ENCODE measurements around the gene SORCS2. TPM values are rescaled to one million over a fixed set of nuclear protein-coding genes. Genes with fewer than 3 reads are reported as not detected.

SORCS2 gene
- total and polyA plus RNA-seq, 2 experiments from 2014 or later: 0.38 to 1.4 TPM

DNA sequence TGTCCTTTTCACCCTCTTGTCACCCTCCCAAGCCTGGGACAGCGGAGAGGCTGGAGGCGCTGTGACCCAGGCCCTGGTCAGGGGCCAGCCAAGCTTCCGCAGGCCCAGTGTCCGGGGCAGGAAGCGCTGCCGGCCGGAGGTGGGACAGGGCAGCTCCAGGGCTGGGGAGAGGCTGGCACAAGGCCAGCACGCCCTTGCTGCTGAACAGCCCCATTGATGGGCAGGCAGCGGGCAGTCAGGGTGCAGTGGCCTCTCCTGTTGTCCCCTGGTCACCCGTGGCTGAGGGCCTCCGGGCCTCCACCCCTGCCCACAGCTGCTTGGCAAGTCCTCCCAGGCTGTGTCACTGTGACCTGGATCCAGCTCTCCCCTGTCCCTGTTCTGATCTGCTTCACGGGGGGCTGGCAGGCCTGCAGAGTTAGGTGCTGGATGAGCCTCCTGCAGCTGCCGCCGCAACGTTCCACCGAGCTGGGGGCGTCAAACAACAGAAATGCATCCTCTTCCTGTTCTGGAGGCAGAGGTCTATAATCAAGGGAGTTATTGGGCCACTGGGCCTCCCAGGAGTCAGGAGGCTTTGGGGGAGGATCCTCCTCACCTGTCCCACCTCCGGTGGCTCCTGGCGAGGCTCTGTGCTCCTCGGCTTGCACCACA lies 134.5 kb downstream of the SORCS2 start:
- in situ Hi-C loops (cut with MboI): no loop called here

DNA sequence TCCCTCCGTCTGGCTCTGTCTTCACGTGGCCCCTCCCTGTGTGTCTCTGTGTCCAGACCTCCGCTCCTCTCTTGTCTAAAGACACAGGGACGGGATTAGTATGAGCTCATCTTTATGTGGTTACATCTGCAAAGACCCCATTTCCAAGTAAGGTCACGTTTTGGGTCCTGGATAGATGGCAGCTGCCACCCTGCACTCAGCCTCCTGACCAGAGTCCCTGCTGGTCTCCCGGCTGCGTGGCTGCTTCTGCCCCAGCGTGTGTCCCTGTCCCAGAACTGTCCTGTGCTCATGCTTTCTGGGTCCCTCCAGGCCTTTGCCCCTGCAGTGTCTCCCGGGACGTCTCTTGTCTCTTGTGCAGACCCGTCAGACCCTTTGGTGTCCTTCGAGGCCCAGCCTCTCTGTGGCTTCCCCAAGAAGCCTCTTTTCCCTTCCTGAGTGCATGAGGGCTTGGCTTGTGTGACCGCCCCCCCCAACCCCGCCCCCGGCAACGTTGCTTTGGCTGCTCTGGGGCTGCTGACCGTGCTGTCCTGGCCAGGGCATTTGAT lies 135.1 kb downstream of the SORCS2 start:
- H4K20me1 ChIP-seq (ENCODE audit: insufficient read depth): no peaks in the 10 kb centered on the region
- H3K4me3 ChIP-seq: no peak overlapping the region
- H3F3A ChIP-seq (ENCODE audit: insufficient read depth): no peaks in the 10 kb centered on the region
- no peak overlapping the region for H3K27ac ChIP-seq
- TF ChIP-seq EZH2 (IDR thresholded peaks at IDR 0.05; ENCODE audit: insufficient read depth, poor library complexity, severe bottlenecking): no peak
- TF ChIP-seq EZH2phosphoT487 (IDR thresholded peaks at IDR 0.05; ENCODE audit: insufficient read depth, low read depth): no peak
- no peak overlapping the region for H3K4me2 ChIP-seq (ENCODE audit: unreplicated experiment)
- no peak overlapping the region for H3K9ac ChIP-seq
- no peak overlapping the region for H2AFZ ChIP-seq
- no peak for DNase-seq
- in situ Hi-C loops (cut with MboI): no loop called here
- 65 to 74% methylated on average over 10 to 17 of the region's 17 CpGs for WGBS, 2 experiments (ENCODE audit: low coverage in 1 of 2, low lambda C conversion rate in 2 of 2, missing lambda C conversion rate in 2 of 2)
- no peaks in the 10 kb centered on the region for H3K9me3 ChIP-seq (ENCODE audit: low read depth)
- H3K36me3 ChIP-seq (ENCODE audit: low read depth): no peaks in the 10 kb centered on the region
- H3K79me2 ChIP-seq (ENCODE audit: insufficient read depth): no peaks in the 10 kb centered on the region
- H3K27me3 ChIP-seq (replicated peaks; ENCODE audit: insufficient read depth): no peaks in the 10 kb centered on the region
- peaks cover 14% of the 10 kb centered on the region; the same call in 1 of the 2 replicates for H3K4me1 ChIP-seq (ENCODE audit: insufficient read depth)
- H3K9me2 ChIP-seq (ENCODE audit: insufficient read depth): no peaks in the 10 kb centered on the region

More for the DNA sequence above, 134.5 kb downstream of the SORCS2 start:
- no peaks in the 10 kb centered on the region for H3F3A ChIP-seq (ENCODE audit: insufficient read depth)
- TF ChIP-seq EZH2phosphoT487 (IDR thresholded peaks at IDR 0.05; ENCODE audit: insufficient read depth, low read depth) (no peak), EZH2 (IDR thresholded peaks at IDR 0.05; ENCODE audit: insufficient read depth, poor library complexity, severe bottlenecking) (no peak)
- H4K20me1 ChIP-seq (ENCODE audit: insufficient read depth): no peaks in the 10 kb centered on the region
- H3K27ac ChIP-seq: no peak overlapping the region
- WGBS, 2 experiments (ENCODE audit: low coverage in 1 of 2, low lambda C conversion rate in 2 of 2, missing lambda C conversion rate in 2 of 2): 69 to 72% methylated on average over 17 to 19 of the region's 20 CpGs
- no peak overlapping the region for H2AFZ ChIP-seq
- DNase-seq: no peak
- no peaks in the 10 kb centered on the region for H3K9me3 ChIP-seq (ENCODE audit: low read depth)
- no peak overlapping the region for H3K4me3 ChIP-seq
- H3K9me2 ChIP-seq (ENCODE audit: insufficient read depth): no peaks in the 10 kb centered on the region
- H3K9ac ChIP-seq: no peak overlapping the region
- peaks cover 11% of the 10 kb centered on the region; the same call in 1 of the 2 replicates for H3K4me1 ChIP-seq (ENCODE audit: insufficient read depth)
- H3K36me3 ChIP-seq (ENCODE audit: low read depth): no peaks in the 10 kb centered on the region
- H3K4me2 ChIP-seq (ENCODE audit: unreplicated experiment): no peak overlapping the region
- H3K79me2 ChIP-seq (ENCODE audit: insufficient read depth): no peaks in the 10 kb centered on the region
- no peaks in the 10 kb centered on the region for H3K27me3 ChIP-seq (replicated peaks; ENCODE audit: insufficient read depth)

DNA sequence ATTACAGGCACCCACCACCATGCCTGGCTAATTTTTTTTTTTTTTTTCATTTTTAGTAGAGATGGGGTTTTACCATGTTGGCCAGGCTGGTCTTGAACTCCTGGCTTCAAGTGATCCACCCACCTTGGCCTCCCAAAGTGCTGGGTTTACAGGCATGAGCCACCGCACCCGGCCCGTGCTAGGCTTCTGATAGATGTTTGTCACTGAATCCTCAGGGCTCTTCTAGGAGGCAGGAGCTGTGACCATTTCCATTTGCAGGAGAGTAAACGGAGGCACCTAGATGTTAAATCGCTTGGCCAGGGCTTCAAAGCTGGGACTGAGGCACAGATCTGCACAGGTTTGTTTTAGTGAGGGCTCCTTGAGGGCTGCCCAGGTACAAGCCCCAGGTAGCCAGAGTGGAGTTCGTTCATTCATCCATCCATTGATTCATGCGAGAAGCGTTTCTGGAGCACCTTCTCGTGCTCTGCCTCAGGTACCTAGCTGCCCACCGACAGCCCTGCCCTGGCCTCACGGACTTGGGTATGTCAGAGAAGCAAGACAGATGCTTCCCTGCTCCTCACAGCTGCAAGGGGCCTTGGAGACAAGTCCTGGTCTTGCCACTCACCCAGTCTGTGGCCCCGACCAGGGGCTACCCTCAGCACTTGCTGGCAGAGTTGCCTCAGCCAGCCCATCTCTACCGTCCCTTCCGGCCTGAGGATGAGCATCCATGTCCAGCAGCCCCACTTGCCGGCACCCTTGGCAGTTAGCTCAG lies 136.0 kb downstream of the SORCS2 start:
- TF ChIP-seq EZH2 (IDR thresholded peaks at IDR 0.05; ENCODE audit: insufficient read depth, poor library complexity, severe bottlenecking) (no peak), EZH2phosphoT487 (IDR thresholded peaks at IDR 0.05; ENCODE audit: insufficient read depth, low read depth) (no peak)
- H2AFZ ChIP-seq: no peak overlapping the region
- DNase-seq: no peak
- no peaks in the 10 kb centered on the region for H3K27me3 ChIP-seq (replicated peaks; ENCODE audit: insufficient read depth)
- H3K36me3 ChIP-seq (ENCODE audit: low read depth): no peaks in the 10 kb centered on the region
- no peaks in the 10 kb centered on the region for H3K9me2 ChIP-seq (ENCODE audit: insufficient read depth)
- H3F3A ChIP-seq (ENCODE audit: insufficient read depth): no peaks in the 10 kb centered on the region
- no peak overlapping the region for H3K9ac ChIP-seq
- no peak overlapping the region for H3K4me2 ChIP-seq (ENCODE audit: unreplicated experiment)
- peaks cover 14% of the 10 kb centered on the region; the same call in 1 of the 2 replicates for H3K4me1 ChIP-seq (ENCODE audit: insufficient read depth)
- no peak overlapping the region for H3K27ac ChIP-seq
- 74 to 81% methylated on average over 15 of the region's 15 CpGs for whole genome bisulfite sequencing, 2 experiments (ENCODE audit: low coverage in 1 of 2, low lambda C conversion rate in 2 of 2, missing lambda C conversion rate in 2 of 2)
- H3K9me3 ChIP-seq (ENCODE audit: low read depth): no peaks in the 10 kb centered on the region
- no peaks in the 10 kb centered on the region for H3K79me2 ChIP-seq (ENCODE audit: insufficient read depth)
- in situ Hi-C loops (cut with MboI): no loop called here
- H3K4me3 ChIP-seq: no peak overlapping the region
- H4K20me1 ChIP-seq (ENCODE audit: insufficient read depth): no peaks in the 10 kb centered on the region

DNA sequence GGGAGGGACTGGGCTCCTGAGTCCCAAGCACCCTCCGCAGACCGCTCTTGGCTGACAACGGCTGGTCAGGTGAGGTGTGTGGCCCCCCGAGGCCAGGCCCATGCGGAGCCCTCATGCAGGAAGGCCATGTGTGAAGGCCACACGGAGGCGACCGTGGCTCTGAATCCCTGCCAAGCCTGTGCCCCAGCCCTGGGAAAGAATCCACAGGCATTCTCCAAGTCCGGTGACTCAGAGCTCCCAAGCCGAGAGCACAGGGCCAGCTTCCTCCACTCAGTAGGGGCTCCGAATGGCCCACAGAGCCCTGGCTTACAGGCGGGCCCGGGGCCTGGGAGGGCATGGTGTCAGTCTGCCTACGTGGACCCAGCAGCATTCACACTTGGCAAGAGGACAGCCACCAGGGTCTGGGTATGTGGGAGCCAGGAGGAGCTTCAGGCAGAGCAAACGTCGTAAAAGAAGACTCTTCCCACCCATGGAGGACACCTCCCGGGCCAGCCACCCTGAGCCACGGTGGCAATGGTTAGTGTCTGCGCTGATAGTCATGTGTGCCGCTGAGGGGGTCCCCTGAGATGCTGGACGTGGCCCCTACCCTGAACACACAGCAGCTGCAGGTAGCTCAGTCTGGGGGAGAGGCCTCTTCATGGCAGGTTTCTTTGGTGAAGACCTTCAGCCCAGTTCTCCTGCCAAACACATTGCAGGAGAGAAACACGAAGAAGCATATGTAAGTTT lies 136.7 kb downstream of the SORCS2 start:
- 34 to 43% methylated on average over 19 to 22 of the region's 22 CpGs for WGBS, 2 experiments (ENCODE audit: low coverage in 1 of 2, low lambda C conversion rate in 2 of 2, missing lambda C conversion rate in 2 of 2)

More for the DNA sequence above, 136.7 kb downstream of the SORCS2 start:
- H4K20me1 ChIP-seq (ENCODE audit: insufficient read depth): no peaks in the 10 kb centered on the region
- DNase-seq: peak; percentile 92
- TF ChIP-seq EZH2phosphoT487 (IDR thresholded peaks at IDR 0.05; ENCODE audit: insufficient read depth, low read depth) (no peak), EZH2 (IDR thresholded peaks at IDR 0.05; ENCODE audit: insufficient read depth, poor library complexity, severe bottlenecking) (no peak)
- H3K36me3 ChIP-seq (ENCODE audit: low read depth): no peaks in the 10 kb centered on the region
- no peaks in the 10 kb centered on the region for H3K79me2 ChIP-seq (ENCODE audit: insufficient read depth)
- H3K4me3 ChIP-seq: no peak overlapping the region
- in situ Hi-C loops (cut with MboI): no loop called here
- no peaks in the 10 kb centered on the region for H3K27me3 ChIP-seq (replicated peaks; ENCODE audit: insufficient read depth)
- no peaks in the 10 kb centered on the region for H3K9me2 ChIP-seq (ENCODE audit: insufficient read depth)
- no peaks in the 10 kb centered on the region for H3F3A ChIP-seq (ENCODE audit: insufficient read depth)
- H3K4me1 ChIP-seq (ENCODE audit: insufficient read depth): peaks cover 14% of the 10 kb centered on the region; the same call in 1 of the 2 replicates
- no peaks in the 10 kb centered on the region for H3K9me3 ChIP-seq (ENCODE audit: low read depth)
- H2AFZ ChIP-seq: no peak overlapping the region
- no peak overlapping the region for H3K4me2 ChIP-seq (ENCODE audit: unreplicated experiment)
- H3K9ac ChIP-seq: no peak overlapping the region
- no peak overlapping the region for H3K27ac ChIP-seq

Measured in GM23248 (cell line).